ENCODE measurements around the gene COL25A1.

Gene COL25A1

DNA sequence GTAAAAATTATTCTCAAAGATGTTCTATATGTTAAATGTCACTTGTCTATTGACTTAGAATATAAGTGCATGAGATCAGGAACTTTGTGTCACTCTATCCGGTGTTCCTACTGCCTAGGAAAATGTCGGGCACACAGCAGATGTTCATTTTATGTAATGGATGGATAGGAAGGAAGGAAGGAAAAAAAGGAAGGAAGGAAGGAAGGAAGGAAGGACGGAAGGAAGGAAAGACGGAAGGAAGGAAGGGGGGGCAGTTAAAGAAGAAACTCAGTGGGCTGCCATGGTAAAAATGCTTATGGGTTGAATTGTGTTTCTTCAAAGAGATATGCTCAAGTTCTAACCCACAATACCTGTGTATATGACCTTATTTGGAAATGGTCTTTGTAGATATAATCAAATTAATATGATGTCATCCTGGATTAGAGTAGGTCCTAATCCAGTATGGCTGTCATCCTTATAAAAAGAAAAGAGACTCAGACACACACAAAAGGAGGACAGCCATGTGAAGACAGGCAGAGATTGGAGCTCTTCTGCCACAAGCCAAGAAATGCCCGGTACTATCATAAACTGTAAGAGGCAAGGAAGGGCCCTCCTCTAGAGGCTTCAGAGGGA is 86.3 kb downstream of the COL25A1 start:
- H3K4me3 ChIP-seq (ENCODE audit: low read depth, low read length), result no peak overlapping the region

DNA sequence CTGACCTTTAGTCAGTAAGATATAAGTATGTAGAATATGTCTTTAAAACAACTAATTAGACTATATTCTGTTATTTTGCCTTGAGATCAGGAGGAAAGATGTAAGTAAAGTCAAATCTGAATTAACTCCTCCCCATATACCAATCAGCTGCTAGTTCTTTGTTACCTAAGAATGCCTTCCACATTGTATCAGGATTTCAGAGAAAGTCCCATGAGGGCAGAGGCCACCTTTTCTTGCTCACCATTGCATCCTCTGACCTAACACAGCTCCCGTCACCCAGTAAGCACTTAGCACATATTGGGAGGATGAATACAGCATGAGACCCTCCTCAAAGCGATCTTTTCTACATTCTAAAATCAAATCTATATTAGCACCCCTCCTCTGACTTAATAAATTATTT is 87.0 kb downstream of the COL25A1 start:
- H3K4me3 ChIP-seq (ENCODE audit: low read depth, low read length), result no peak overlapping the region

DNA sequence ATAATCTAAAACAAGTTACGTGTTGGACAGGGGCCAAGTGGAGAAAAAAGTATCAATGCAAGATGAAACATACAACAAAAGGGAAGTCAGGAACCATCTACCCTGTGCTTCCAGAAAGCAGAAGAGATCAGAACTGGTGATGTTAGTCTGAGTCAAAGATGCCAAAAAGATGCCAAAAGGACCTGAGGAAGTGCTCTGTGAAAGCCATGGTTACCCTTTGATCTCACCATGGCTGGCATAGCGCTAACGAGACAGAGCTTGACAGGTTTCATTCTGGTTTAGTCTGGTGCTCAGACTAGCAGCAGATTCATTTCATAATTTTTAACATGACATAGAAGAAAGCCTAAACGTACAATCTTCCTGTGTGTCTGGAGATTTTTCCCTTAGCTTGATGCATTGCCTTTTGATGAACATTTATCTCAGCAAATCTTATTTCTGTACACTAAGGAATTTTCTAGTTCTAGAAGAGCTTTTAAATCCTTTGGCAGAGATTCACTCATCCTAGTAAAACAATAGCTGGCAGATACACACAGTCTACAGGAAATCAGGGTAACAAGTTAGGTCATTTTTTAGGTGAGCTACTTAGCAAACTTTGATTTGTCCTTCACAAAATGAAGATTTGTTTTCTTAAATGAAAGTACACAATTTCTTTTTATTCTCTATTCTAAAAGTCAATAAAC is 87.7 kb downstream of the COL25A1 start:
- H3K4me3 ChIP-seq (ENCODE audit: low read depth, low read length), result no peak overlapping the region

DNA sequence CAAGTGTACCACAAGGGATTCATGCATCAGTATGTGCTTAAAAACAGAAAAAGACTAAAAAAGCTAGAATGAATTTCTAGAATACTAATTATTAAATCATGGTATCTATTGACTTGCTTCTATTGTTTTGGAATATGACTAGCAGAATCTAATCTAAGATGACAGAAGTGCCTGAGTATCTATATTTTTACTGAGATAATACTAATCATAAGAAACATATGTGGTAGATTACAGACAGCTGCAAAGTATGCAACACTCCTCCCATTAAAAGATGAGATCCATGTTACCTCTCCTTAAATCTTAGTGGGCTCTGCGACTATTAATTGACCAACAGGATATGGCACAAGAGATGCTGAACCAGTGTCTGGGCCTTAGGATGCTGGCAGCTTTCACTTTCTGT is 89.4 kb downstream of the COL25A1 start:
- no peak overlapping the region for H3K4me3 ChIP-seq (ENCODE audit: low read depth, low read length)

DNA sequence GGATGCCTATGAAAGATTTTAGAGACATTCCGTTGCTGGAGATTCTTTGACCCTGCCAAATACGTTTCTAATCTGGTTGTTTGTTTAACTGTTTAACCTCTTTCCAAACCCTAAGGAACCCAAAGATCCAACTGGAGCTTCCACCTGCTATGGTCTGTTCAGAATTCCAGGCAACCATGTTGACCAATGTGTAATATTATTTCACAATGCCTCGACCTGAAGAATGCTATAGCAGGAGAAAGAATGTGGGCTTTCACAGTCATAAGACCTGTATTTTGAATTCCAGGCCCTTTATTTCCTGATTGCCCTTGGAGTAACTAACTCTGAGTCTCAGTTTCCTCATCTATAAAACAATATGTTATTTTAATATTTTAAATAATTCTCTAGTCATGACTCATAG is 90.8 kb downstream of the COL25A1 start:
- H3K4me3 ChIP-seq (ENCODE audit: low read depth, low read length), result no peak overlapping the region

DNA sequence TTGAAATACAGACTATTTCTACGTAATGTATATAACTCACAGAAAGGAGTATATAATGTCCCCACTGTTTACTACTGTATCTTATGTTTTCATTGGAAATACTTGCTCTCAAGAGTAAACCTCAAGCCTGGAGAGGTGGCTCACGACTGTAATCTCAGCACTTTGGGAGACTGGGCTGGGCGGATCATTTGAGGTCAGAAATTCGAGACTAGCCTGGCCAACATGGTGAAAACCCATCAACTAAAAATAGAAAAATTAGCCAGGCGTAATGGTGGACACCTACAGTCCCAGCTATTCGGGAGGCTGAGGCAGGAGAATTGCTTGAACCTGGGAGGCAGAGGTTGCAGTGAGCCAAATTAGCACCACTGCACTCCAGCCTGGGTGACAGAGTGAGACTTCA is 92.8 kb downstream of the COL25A1 start:
- no peak overlapping the region for H3K4me3 ChIP-seq (ENCODE audit: low read depth, low read length)

DNA sequence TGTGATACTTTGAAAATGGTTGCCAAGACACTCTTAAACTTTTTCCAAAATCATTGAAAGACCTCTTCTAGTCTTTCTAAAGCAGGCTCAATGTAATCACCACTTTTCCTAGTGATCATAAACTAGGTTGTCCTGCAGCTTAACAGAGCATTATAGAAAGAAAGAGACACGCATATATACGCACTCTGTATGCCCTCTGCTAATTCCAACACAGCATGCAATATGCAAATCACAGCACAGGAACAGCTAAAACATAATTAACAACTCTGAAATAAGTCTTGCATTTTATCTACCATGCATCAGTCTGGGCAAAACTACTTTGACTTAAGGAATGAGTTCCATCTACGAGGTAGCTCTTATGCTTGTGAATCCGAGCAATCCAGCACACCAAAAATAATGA is 94.6 kb downstream of the COL25A1 start:
- H3K4me3 ChIP-seq (ENCODE audit: low read depth, low read length), result no peak overlapping the region

DNA sequence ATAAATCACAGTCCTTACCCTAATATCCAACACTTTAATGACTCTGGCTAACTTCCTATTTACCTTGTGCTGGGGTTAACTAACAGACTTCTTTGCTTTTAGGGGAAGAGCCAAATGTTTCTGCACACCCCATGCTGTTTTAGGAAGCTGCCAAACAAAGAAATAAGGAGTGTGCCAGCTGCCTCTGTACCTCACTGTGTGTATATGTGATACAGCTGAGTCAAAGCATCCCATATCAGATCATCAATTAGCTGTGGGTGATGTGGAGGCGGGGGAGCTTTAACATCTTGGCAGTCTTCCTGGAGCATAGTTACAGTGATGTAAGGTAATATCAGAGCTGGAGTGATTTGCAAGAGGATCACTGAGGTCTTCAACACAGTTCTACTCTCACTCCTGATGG is 95.4 kb downstream of the COL25A1 start:
- H3K4me3 ChIP-seq (ENCODE audit: low read depth, low read length), result no peak overlapping the region

DNA sequence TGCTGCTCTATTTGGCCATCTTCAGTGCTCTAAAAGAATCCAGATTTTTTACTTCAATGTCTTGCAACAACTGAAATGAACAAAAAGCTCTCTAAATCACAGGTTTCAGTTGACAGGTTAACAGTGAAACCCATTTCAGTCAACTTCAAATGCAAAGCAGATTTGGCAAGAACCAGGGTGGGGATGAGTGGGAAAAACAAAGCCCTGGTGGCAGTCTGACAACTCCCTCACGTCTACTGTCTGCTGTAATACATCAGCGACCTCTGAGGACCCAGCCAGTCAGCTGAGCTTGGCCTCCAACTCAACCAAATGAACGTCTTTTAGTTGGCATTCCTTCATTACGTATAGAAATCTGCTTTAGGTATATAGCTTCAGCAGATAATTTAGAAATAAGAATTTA is 95.8 kb downstream of the COL25A1 start:
- H3K4me3 ChIP-seq (ENCODE audit: low read depth, low read length), result no peak overlapping the region

DNA sequence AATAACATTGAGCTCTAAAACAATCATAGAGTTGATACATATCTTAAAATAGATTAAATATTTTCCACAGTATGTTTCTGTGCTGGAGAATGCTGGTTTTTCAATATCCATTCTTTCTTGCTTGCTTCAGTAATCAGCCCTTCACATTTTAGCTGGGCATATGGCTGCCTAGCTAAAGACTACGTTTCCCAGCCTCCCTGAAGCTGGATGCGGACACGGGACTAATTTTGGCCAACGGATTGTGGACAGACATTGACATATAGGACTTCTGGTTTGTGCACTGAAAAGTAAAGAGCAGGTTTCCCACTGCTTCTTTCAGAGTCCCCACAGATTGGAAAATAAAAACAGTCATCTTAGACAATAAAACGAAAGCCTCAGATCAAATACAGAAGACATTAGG is 97.3 kb downstream of the COL25A1 start:
- no peak overlapping the region for H3K4me3 ChIP-seq (ENCODE audit: low read depth, low read length)

DNA sequence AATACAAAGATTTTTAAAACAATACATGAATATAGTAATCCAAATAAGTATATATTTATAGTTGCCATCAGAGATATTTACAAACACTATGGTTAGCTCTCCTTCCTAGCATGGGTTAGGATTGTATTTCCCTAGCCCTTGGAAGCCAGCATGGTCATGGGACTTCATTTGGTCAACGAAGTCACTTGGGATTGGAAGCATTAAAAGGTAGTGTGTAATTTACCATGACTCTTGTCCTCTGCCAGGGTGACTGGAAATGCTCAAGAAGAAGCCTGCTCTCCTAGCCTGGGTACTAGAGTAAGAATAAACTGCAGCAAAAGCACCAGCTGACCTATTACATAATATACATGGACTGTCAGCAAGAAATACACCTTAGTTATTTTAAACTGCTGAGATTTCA is 102.9 kb downstream of the COL25A1 start:
- no peak overlapping the region for H3K4me3 ChIP-seq (ENCODE audit: low read depth, low read length)

DNA sequence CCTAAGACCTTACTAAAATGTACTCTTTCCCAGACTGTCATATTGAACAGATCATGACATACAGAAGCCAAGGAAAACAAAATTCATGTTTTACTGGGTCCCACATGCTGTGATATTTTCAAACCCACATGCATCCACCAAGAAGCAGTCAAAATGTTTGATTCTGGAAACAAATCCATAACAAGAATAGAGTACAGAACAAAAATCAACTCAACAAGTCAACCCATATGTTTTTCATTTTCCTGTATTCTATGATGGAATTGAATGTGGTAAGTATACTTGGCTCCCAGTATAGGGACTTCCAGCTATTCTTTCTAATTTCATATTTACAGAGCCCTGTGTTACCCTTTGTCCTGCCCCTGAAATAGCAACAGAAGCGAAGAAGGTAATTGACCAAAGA is 106.8 kb downstream of the COL25A1 start:
- H3K4me3 ChIP-seq (ENCODE audit: low read depth, low read length), result no peak overlapping the region

DNA sequence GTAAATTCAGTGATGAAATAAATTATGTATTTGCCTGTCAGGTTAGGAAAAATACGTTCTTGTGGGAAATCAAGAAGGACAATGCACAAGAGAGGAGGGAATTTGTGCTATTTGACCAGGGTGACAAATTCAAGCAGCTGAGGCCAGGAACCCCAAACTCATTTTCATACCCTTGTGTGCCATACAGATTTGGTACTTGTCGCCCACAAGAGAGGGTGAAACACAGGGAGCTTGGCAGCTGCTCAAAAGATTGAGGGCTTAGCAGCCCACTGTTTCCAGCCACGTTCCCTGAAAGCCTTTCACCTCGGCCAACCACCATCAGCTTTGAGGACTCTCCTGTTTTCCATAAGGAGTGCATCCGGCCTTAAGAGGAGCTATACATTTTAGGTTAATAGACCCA is 111.2 kb downstream of the COL25A1 start:
- H3K4me3 ChIP-seq (ENCODE audit: low read depth, low read length), result no peak overlapping the region

DNA sequence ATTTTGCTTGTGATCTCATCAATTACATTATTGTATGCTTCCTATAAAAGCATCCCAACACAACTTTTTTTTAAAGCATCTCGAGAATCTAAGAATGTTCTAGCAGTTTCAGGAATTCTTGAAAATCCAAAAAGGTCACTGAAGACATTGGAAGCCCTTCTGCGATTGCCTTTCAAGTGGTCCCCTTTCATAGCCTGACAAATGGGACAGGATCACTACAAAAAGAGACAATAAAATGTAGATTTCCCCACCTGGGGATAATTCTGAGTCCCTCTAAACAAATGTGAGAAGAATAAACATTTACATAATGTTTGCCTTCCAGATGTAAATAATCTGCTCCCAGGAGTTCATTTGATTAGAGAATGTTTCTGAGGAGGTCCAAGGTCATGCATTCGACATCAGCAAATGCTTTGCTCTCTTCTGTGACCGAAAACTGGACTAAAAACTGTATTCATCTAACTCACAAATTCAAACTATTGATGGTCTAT is 116.0 kb downstream of the COL25A1 start:
- H3K4me3 ChIP-seq (ENCODE audit: low read depth, low read length), result no peak overlapping the region

DNA sequence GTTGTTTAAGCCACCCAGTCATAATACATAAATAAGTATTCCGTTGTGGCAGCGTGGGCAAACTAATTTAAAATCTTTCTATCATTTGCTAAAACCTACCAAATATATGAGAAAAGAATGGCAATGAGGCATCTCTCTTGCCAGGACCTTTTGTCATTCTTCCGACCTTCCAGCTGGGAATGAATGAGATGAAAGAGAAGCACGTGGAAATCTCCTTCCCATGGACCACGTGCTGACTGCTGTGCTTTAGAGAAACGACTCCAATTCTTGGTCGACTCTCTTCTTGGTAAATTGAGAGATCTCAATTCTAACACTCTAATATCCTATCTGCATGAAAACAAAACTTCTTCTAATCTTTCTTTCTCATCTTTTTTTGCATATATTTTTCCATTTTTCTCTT is 116.5 kb downstream of the COL25A1 start:
- no peak overlapping the region for H3K4me3 ChIP-seq (ENCODE audit: low read depth, low read length)

DNA sequence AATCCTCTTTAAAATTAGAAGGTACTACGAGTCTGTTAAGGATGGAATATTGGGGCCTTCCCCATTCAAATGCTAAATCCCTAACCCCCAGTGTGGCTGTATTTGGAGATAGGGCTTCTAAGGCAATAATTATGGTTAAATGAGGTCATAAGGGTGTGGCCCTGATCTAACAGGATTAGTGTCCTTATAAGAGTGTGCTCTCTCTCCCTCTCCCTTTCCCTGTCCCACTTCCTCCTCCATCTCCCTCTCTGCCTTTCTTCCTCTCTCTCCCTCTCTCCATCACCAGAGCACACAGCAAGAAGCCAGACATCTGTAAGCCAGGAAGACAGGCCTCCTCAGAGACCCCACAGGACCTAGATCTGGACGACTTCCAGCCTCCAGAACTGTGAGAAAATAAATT is 116.9 kb downstream of the COL25A1 start:
- H3K4me3 ChIP-seq (ENCODE audit: low read depth, low read length), result no peak overlapping the region

DNA sequence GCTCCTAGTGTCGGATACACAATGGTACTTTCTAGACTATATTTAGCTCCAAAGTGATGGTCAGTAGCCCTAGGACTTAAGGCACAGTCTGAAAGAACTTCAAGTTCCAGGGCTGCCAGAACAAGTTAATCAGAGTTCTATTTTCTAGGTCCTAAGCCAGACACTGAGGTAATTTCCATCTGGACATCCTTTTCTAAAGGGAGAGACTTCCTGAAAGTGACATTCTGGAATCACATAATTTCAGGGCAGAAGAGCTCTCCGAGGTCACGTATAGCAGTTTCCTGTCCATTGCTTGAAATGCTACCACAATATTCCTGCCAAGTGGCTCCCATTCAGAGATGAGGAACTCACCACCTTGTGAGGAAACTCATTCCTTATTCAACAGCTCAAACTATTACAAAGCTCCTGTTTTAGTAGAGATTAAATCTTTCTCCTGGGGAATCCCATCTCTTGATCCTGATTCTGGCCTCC is 117.9 kb downstream of the COL25A1 start:
- no peak overlapping the region for H3K4me3 ChIP-seq (ENCODE audit: low read depth, low read length)

DNA sequence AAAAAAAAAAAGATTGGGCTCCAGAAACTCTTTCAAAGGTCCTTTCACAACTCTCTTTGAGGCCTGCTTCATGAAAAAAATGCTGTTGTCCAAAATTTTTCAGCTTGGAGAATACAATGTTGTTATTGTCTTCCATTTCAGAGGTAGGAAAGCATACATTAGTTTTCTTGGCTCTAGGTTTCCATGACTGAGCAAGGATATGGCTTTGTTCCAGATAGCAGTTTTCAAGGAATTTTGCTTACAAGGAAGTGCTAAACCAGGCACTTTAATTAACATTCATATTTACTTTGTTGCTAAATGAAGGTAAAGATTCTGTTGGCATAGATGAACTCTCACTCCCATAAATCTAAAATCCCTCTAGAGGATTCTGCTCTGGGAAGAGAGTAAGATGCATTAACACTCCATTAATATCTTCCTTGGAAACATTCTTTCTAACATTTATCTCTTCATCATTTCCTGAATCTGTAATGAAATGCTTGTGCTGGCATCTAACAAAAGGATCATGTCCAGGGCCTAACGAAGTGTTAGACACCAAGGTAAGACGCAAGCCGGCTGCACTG is 118.4 kb downstream of the COL25A1 start:
- no peak overlapping the region for H3K4me3 ChIP-seq (ENCODE audit: low read depth, low read length)

DNA sequence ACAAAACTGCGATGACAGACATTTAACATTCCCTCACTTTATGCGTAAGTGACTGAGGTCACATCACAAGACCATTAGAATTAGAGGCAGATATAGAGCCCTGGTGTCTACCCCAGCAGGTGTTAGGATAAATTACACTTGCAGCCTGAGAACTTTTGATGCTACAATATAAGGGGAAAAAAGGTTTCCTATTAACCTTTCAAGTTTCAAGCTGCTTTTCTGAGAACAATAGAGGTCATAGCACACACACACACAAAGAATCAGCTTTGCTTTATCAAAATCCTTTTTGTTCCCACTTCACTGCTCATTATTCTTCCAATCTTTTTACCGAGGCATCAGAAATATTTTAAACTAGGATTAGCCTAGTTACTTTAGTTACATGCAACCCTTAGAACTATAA is 119.8 kb downstream of the COL25A1 start:
- H3K4me3 ChIP-seq (ENCODE audit: low read depth, low read length), result no peak overlapping the region

DNA sequence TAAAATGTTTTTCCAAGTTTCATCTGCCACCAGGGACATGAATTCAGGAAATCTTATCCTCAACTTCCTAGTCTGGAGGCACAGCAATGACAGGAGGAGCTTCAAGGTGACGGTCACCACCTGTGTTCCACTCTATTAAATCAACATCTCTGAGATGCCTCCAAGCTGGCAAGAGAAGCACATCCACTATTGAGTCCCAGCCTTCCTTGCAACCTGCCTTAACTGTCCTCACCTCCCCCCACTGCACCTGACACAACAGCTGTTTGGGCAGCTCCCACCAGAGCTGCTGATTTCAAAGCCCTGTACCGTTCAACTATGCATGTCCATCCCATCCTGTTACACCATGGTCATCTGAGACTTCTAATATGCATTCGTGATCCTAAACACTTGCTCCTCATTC is 123.4 kb downstream of the COL25A1 start:
- H3K4me3 ChIP-seq (ENCODE audit: low read depth, low read length), result no peak overlapping the region

DNA sequence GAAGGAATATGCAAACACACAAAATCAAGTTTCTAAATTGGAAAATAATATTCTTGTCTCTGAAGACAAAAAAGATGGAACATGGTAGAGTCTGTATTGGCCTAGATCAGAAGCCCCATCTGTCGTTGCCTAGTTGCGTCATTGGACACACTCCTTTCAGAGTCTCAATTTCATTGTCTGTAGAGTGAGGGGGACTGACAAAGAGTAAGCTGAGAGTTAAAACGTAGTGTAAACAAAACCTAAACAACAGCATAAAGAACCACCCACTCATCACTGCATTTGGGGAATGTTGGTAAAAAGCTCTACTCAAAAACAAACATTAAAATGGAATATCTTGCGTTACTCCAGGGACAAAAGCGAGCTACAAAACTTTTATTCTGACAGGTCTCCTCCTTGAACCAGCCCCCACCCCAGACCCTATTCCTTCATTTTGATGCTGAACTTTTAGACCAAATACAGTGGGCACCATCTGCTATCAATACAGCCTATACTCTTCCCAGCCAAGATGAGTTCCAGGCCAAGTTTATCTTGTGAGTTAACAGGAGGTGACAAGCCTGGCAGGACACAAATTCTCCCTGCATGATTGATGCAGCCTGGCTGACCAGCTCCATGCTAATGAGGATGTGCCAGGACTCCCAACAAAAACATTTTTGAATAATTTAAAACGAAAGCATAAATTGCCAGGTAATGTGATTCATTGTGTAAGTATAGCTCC is 125.2 kb downstream of the COL25A1 start:
- H3K4me3 ChIP-seq (ENCODE audit: low read depth, low read length), result no peak overlapping the region
